ENCODE data around the gene RILPL1. TPM values are rescaled to one million over a fixed set of nuclear protein-coding genes. Genes with fewer than 3 reads are reported as not detected.
"Not testable (repeated sequence)": the region's sequence is repeated elsewhere in the genome, so short reads cannot be mapped to it uniquely, and the experiment has no call there.

Gene RILPL1
- total and polyA plus RNA-seq, 4 donors = 4.6 to 33.3 (median 26.4) TPM

GRCh38 chr12:123502163-123502704 is 31.3 kb downstream of the RILPL1 start:
- Histone ChIP-seq H3K27me3 (ENCODE audit: control insufficient read depth, insufficient read depth, low read length) (no peaks in the 10 kb centered on the region), H3K4me1 (ENCODE audit: control insufficient read depth, insufficient read depth, low read length) (peaks cover 6% of the 10 kb centered on the region), H3K4me3 (ENCODE audit: low read depth, low read length) (no peak overlapping the region), H3K27ac (ENCODE audit: low read depth, low read length) (no peak overlapping the region), H3K36me3 (ENCODE audit: control insufficient read depth, insufficient read depth, low read length) (peaks cover 44% of the 10 kb centered on the region), H3K9me3 (ENCODE audit: control insufficient read depth, insufficient read depth, low read length) (no peaks in the 10 kb centered on the region)
- peak in 2 of 6 donors; percentile 28 to 54 for DNase-seq (ENCODE audit: low read depth in 4 of 6, low spot score in 6 of 6)
- WGBS (ENCODE audit: insufficient coverage) = 27% methylated on average over 8 of the region's 12 CpGs

GRCh38 chr12:123499332-123499731 is 34.2 kb downstream of the RILPL1 start:
- Histone ChIP-seq H3K36me3 (ENCODE audit: control insufficient read depth, insufficient read depth, low read length) (peaks cover 46% of the 10 kb centered on the region), H3K9me3 (ENCODE audit: control insufficient read depth, insufficient read depth, low read length) (no peaks in the 10 kb centered on the region), H3K27me3 (ENCODE audit: control insufficient read depth, insufficient read depth, low read length) (no peaks in the 10 kb centered on the region), H3K4me1 (ENCODE audit: control insufficient read depth, insufficient read depth, low read length) (peaks cover 6% of the 10 kb centered on the region), H3K27ac (ENCODE audit: low read depth, low read length) (no peak overlapping the region), H3K4me3 (ENCODE audit: low read depth, low read length) (no peak overlapping the region)
- WGBS (ENCODE audit: insufficient coverage) = 97% methylated on average over 15 of the region's 16 CpGs
- no peak for DNase-seq (ENCODE audit: low read depth in 4 of 6, low spot score in 6 of 6)

GRCh38 chr12:123498126-123498825 is 35.2 kb downstream of the RILPL1 start:
- H3K9me3 ChIP-seq (ENCODE audit: control insufficient read depth, insufficient read depth, low read length) = no peaks in the 10 kb centered on the region
- H3K27me3 ChIP-seq (ENCODE audit: control insufficient read depth, insufficient read depth, low read length) = no peaks in the 10 kb centered on the region
- peaks cover 6% of the 10 kb centered on the region for H3K4me1 ChIP-seq (ENCODE audit: control insufficient read depth, insufficient read depth, low read length)
- H3K4me3 ChIP-seq (ENCODE audit: low read depth, low read length) = no peak overlapping the region
- no peak overlapping the region for H3K27ac ChIP-seq (ENCODE audit: low read depth, low read length)
- peaks cover 48% of the 10 kb centered on the region for H3K36me3 ChIP-seq (ENCODE audit: control insufficient read depth, insufficient read depth, low read length)
- no peak for DNase-seq (ENCODE audit: low read depth in 4 of 6, low spot score in 6 of 6)
- WGBS (ENCODE audit: insufficient coverage) = 92% methylated on average over 13 of the region's 13 CpGs

- H3K27ac ChIP-seq (ENCODE audit: low read depth, low read length) = no peak overlapping the region
- peaks cover 48% of the 10 kb centered on the region for H3K36me3 ChIP-seq (ENCODE audit: control insufficient read depth, insufficient read depth, low read length)
- no peak overlapping the region for H3K4me3 ChIP-seq (ENCODE audit: low read depth, low read length)
- DNase-seq (ENCODE audit: low read depth in 4 of 6, low spot score in 6 of 6) = no peak
- peaks cover 4% of the 10 kb centered on the region for H3K4me1 ChIP-seq (ENCODE audit: control insufficient read depth, insufficient read depth, low read length)
- WGBS (ENCODE audit: insufficient coverage) = 88% methylated on average over 6 of the region's 7 CpGs
- H3K27me3 ChIP-seq (ENCODE audit: control insufficient read depth, insufficient read depth, low read length) = no peaks in the 10 kb centered on the region
- H3K9me3 ChIP-seq (ENCODE audit: control insufficient read depth, insufficient read depth, low read length) = no peaks in the 10 kb centered on the region
Measured at GRCh38 chr12:123497065-123497464, 36.5 kb downstream of the RILPL1 start.

GRCh38 chr12:123494124-123494851 is 39.2 kb downstream of the RILPL1 start:
- no peak overlapping the region for H3K4me3 ChIP-seq (ENCODE audit: low read depth, low read length)
- H3K27me3 ChIP-seq (ENCODE audit: control insufficient read depth, insufficient read depth, low read length) = no peaks in the 10 kb centered on the region
- WGBS (ENCODE audit: insufficient coverage) = 84% methylated on average over 18 of the region's 18 CpGs
- DNase-seq (ENCODE audit: low read depth in 4 of 6, low spot score in 6 of 6) = no peak
- no peak overlapping the region for H3K27ac ChIP-seq (ENCODE audit: low read depth, low read length)
- H3K4me1 ChIP-seq (ENCODE audit: control insufficient read depth, insufficient read depth, low read length) = peaks cover 3% of the 10 kb centered on the region
- no peaks in the 10 kb centered on the region for H3K9me3 ChIP-seq (ENCODE audit: control insufficient read depth, insufficient read depth, low read length)
- H3K36me3 ChIP-seq (ENCODE audit: control insufficient read depth, insufficient read depth, low read length) = peaks cover 53% of the 10 kb centered on the region

- not testable (repeated sequence) for H3K4me3 ChIP-seq (ENCODE audit: low read depth, low read length); DNase-seq (ENCODE audit: low read depth in 4 of 6, low spot score in 6 of 6); H3K9me3 ChIP-seq (ENCODE audit: control insufficient read depth, insufficient read depth, low read length); H3K4me1 ChIP-seq (ENCODE audit: control insufficient read depth, insufficient read depth, low read length); H3K27ac ChIP-seq (ENCODE audit: low read depth, low read length); H3K27me3 ChIP-seq (ENCODE audit: control insufficient read depth, insufficient read depth, low read length)
- peaks cover 40% of the 10 kb centered on the region for H3K36me3 ChIP-seq (ENCODE audit: control insufficient read depth, insufficient read depth, low read length)
- WGBS (ENCODE audit: insufficient coverage) = 76% methylated on average over 4 of the region's 7 CpGs
Measured at GRCh38 chr12:123492339-123493039, 41.0 kb downstream of the RILPL1 start.

GRCh38 chr12:123491481-123491880 is 42.0 kb downstream of the RILPL1 start:
- Histone ChIP-seq H3K4me3 (ENCODE audit: low read depth, low read length) (no peak overlapping the region), H3K9me3 (ENCODE audit: control insufficient read depth, insufficient read depth, low read length) (no peaks in the 10 kb centered on the region), H3K27ac (ENCODE audit: low read depth, low read length) (no peak overlapping the region), H3K36me3 (ENCODE audit: control insufficient read depth, insufficient read depth, low read length) (peaks cover 31% of the 10 kb centered on the region), H3K27me3 (ENCODE audit: control insufficient read depth, insufficient read depth, low read length) (no peaks in the 10 kb centered on the region), H3K4me1 (ENCODE audit: control insufficient read depth, insufficient read depth, low read length) (peaks cover 3% of the 10 kb centered on the region)
- no peak for DNase-seq (ENCODE audit: low read depth in 4 of 6, low spot score in 6 of 6)
- WGBS (ENCODE audit: insufficient coverage) = 86% methylated on average over 7 of the region's 13 CpGs

GRCh38 chr12:123491056-123491455 is 42.5 kb downstream of the RILPL1 start:
- Histone ChIP-seq H3K36me3 (ENCODE audit: control insufficient read depth, insufficient read depth, low read length) (peaks cover 27% of the 10 kb centered on the region), H3K4me1 (ENCODE audit: control insufficient read depth, insufficient read depth, low read length) (peaks cover 3% of the 10 kb centered on the region), H3K27ac (ENCODE audit: low read depth, low read length) (no peak overlapping the region), H3K9me3 (ENCODE audit: control insufficient read depth, insufficient read depth, low read length) (no peaks in the 10 kb centered on the region), H3K27me3 (ENCODE audit: control insufficient read depth, insufficient read depth, low read length) (no peaks in the 10 kb centered on the region), H3K4me3 (ENCODE audit: low read depth, low read length) (no peak overlapping the region)
- DNase-seq (ENCODE audit: low read depth in 4 of 6, low spot score in 6 of 6) = no peak
- WGBS (ENCODE audit: insufficient coverage) = 95% methylated on average over 11 of the region's 11 CpGs

GRCh38 chr12:123490089-123490488 is 43.4 kb downstream of the RILPL1 start:
- H3K4me3 ChIP-seq (ENCODE audit: low read depth, low read length) = no peak overlapping the region
- H3K27ac ChIP-seq (ENCODE audit: low read depth, low read length) = no peak overlapping the region
- no peaks in the 10 kb centered on the region for H3K9me3 ChIP-seq (ENCODE audit: control insufficient read depth, insufficient read depth, low read length)
- H3K27me3 ChIP-seq (ENCODE audit: control insufficient read depth, insufficient read depth, low read length) = no peaks in the 10 kb centered on the region
- 71% methylated on average over 5 of the region's 5 CpGs for WGBS (ENCODE audit: insufficient coverage)
- peaks cover 33% of the 10 kb centered on the region for H3K36me3 ChIP-seq (ENCODE audit: control insufficient read depth, insufficient read depth, low read length)
- H3K4me1 ChIP-seq (ENCODE audit: control insufficient read depth, insufficient read depth, low read length) = peaks cover 3% of the 10 kb centered on the region
- DNase-seq (ENCODE audit: low read depth in 4 of 6, low spot score in 6 of 6) = no peak
